ENCODE data around the gene RND2. TPM values are rescaled to one million over a fixed set of nuclear protein-coding genes. Genes with fewer than 3 reads are reported as not detected.

The RND2 gene
- total and polyA plus RNA-seq, 9 of the 15 experiments (the other 6 are each of a cell fraction or from before 2014, with no cell fraction given), result 0.15 to 1.9 (median 0.98) TPM

DNA sequence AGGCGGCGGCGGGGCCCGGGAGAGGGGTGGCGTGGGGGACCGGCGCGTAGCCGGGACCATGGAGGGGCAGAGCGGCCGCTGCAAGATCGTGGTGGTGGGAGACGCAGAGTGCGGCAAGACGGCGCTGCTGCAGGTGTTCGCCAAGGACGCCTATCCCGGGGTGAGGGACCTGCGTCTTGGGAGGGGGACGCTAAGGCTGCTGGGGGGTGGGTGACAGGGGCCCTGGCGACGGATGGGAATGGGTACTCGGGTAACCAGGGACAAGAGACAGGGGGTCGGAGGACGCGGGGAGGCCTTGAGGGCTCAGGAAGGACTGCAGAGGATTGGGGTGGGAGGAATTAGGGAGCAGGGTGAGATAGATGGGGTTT, 243 bp downstream of the RND2 start:
- DNase-seq (ENCODE audit: extremely low read depth in 1 of 4, low spot score in 3 of 4), result peak in 1 of 4 experiments; percentile 34
- no peaks in the 10 kb centered on the region for H3K27me3 ChIP-seq (ENCODE audit: control insufficient read depth in 2 of 2, insufficient read depth in 2 of 2, low read length in 2 of 2)
- H3K4me2 ChIP-seq (ENCODE audit: insufficient read depth, low read length), result peak overlapping the region; percentile 58
- H3K4me3 ChIP-seq, result peak overlapping the region; percentile 58
- BruUV-seq (replicated peaks), result no TSS peak
- TF ChIP-seq MTA1 (IDR thresholded peaks at IDR 0.05; ENCODE audit: borderline replicate concordance), result 0 out of 2 replicates have a peak, but pooled peaks have one; percentile 27
- TF ChIP-seq NR4A1 (CRISPR knock-in tag; IDR thresholded peaks at IDR 0.05), result no peak
- no peak for TF ChIP-seq NR4A1 (tag; IDR thresholded peaks at IDR 0.05)
- peak; percentile 70 for TF ChIP-seq PCBP1 (IDR thresholded peaks at IDR 0.05; ENCODE audit: low read depth, low read length, poor library complexity, severe bottlenecking)
- TF ChIP-seq, protein P1, sequence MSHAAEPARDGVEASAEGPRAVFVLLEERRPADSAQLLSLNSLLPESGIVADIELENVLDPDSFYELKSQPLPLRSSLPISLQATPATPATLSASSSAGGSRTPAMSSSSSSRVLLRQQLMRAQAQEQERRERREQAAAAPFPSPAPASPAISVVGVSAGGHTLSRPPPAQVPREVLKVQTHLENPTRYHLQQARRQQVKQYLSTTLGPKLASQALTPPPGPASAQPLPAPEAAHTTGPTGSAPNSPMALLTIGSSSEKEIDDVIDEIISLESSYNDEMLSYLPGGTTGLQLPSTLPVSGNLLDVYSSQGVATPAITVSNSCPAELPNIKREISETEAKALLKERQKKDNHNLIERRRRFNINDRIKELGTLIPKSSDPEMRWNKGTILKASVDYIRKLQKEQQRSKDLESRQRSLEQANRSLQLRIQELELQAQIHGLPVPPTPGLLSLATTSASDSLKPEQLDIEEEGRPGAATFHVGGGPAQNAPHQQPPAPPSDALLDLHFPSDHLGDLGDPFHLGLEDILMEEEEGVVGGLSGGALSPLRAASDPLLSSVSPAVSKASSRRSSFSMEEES (CRISPR knock-in tag; IDR thresholded peaks at IDR 0.05), result no peak
- TF ChIP-seq, protein P2, sequence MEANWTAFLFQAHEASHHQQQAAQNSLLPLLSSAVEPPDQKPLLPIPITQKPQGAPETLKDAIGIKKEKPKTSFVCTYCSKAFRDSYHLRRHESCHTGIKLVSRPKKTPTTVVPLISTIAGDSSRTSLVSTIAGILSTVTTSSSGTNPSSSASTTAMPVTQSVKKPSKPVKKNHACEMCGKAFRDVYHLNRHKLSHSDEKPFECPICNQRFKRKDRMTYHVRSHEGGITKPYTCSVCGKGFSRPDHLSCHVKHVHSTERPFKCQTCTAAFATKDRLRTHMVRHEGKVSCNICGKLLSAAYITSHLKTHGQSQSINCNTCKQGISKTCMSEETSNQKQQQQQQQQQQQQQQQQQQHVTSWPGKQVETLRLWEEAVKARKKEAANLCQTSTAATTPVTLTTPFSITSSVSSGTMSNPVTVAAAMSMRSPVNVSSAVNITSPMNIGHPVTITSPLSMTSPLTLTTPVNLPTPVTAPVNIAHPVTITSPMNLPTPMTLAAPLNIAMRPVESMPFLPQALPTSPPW (CRISPR knock-in tag; IDR thresholded peaks at IDR 0.05), result peak; percentile 40
- TF ChIP-seq RBM39 (optimal IDR thresholded peaks at IDR 0.05; ENCODE audit: low read depth, low read length), result no peak
- H4K20me1 ChIP-seq (replicated peaks; ENCODE audit: control insufficient read depth, insufficient read depth, low read length), result no peaks in the 10 kb centered on the region
- intact Hi-C loops (cut with micrococcal nuclease) (loop anchor here (2.0 kb wide), 1 partner anchor 100 kb away; the partner anchor contains the start of gene BRCA1), in situ Hi-C loops (cut with MboI) (no loop called here)
- H3K4me1 ChIP-seq (replicated peaks in 1 of 2; ENCODE audit: control insufficient read depth in 2 of 2, insufficient read depth in 2 of 2, low read length in 2 of 2), result peaks cover 10 to 63% of the 10 kb centered on the region in 2 experiments
- ChIA-PET POLR2A (interaction anchor here (0.6 to 6.7 kb wide), 4 partner anchors 10 to 681 kb away, joined by 3 to 79 read pairs (median 6); no protein-coding TSS in a partner anchor), CTCF (ENCODE audit: low intra/inter-chr PET ratio) (no interaction called here)
- ATAC-seq, result no peak
- peaks cover under 1% of the 10 kb centered on the region; the same call in 1 of the 3 replicates for H3K36me3 ChIP-seq (ENCODE audit: control insufficient read depth, insufficient read depth, low read length)
- no peaks in the 10 kb centered on the region for H3K9me1 ChIP-seq (ENCODE audit: control insufficient read depth, insufficient read depth, low read length)
- H3K9me3 ChIP-seq (replicated peaks; ENCODE audit: control insufficient read depth, insufficient read depth, low read depth, low read length), result no peaks in the 10 kb centered on the region
- no peak for FAIRE-seq
- H2AFZ ChIP-seq (ENCODE audit: low read depth, low read length), result peak overlapping the region; percentile 74; the same call in 1 of the 2 replicates
- no peak overlapping the region for H3K27ac ChIP-seq (ENCODE audit: extremely low read depth, low read depth, low read length)
- WGBS (ENCODE audit: insufficient coverage, low coverage, missing lambda C conversion rate), result no CpG with 5 or more reads among the region's 27 CpGs
- H3K79me2 ChIP-seq (ENCODE audit: control insufficient read depth, insufficient read depth, low read length), result peaks cover 16% of the 10 kb centered on the region
- H3K9ac ChIP-seq (ENCODE audit: insufficient read depth in 1 of 2, low read depth in 2 of 2, low read length in 2 of 2), result peak overlapping the region; percentile 22 to 92; a peak in 3 of 4 replicates

Data from K562 (cell line).